Activated T-cell treated with anti-CD3 and anti-CD28 coated beads, Interleukin-2, amount 50 U/mL, for 4 hours (primary cell): ENCODE data around the gene MAN1A1. TPM values are rescaled to one million over a fixed set of nuclear protein-coding genes. Genes with fewer than 3 reads are reported as not detected.

Experiments
- ATAC-seq, 2 donors: fragments of 200-7000 bp; cut with Tn5 transposase; one replicate each; pipeline ENCODE4 v1.10.0; 2021
- DNase-seq: peaks from one replicate; pipeline ENCODE4 v3.0.0-alpha.2; 2020
- H3K27me3 Mint-ChIP-seq: one replicate; pipeline ENCODE4 v1.8.0; 2021; ENCODE audit warnings: low read depth, mixed read lengths
- H3K36me3 Mint-ChIP-seq: one replicate; pipeline ENCODE4 v1.8.0; 2022; ENCODE audit warnings: mixed read lengths; ENCODE audit not compliant: insufficient read depth
- H3K4me1 Mint-ChIP-seq: one replicate; pipeline ENCODE4 v1.8.0; 2021; ENCODE audit warnings: low read depth, mixed read lengths
- H3K4me3 Mint-ChIP-seq: one replicate; pipeline ENCODE4 v1.8.0; 2021; ENCODE audit warnings: mild to moderate bottlenecking, moderate library complexity, mixed read lengths
- H3K9me3 Mint-ChIP-seq: one replicate; pipeline ENCODE4 v1.8.0; 2021; ENCODE audit warnings: mixed read lengths
- total RNA-seq, 3 donors: library from RNA; stranded (reverse); gene quantifications; one replicate each; pipeline ENCODE4 v1.2.1, GENCODE V29; 2021

The MAN1A1 gene
- total RNA-seq, 3 donors from 2014 or later: 28.5 to 33.6 (median 31.2) TPM

GRCh38 chr6:119325559-119326265 lies 23.8 kb downstream of the MAN1A1 start:
- Mint-ChIP-seq H3K9me3 (no peaks in the 10 kb centered on the region), H3K36me3 (peaks cover 11% of the 10 kb centered on the region), H3K4me3 (no peak overlapping the region), H3K4me1 (peaks cover 27% of the 10 kb centered on the region), H3K27me3 (no peaks in the 10 kb centered on the region)
- no peak for ATAC-seq
- DNase-seq: no peak

GRCh38 chr6:119324718-119325117 lies 24.8 kb downstream of the MAN1A1 start:
- no peak overlapping the region for H3K4me3 Mint-ChIP-seq
- DNase-seq: no peak
- no peak for ATAC-seq
- peaks cover 9% of the 10 kb centered on the region for H3K36me3 Mint-ChIP-seq
- H3K4me1 Mint-ChIP-seq: peaks cover 23% of the 10 kb centered on the region
- H3K9me3 Mint-ChIP-seq: no peaks in the 10 kb centered on the region
- H3K27me3 Mint-ChIP-seq: no peaks in the 10 kb centered on the region

- Mint-ChIP-seq H3K4me3 (no peak overlapping the region), H3K27me3 (no peaks in the 10 kb centered on the region), H3K4me1 (peaks cover 21% of the 10 kb centered on the region), H3K9me3 (no peaks in the 10 kb centered on the region), H3K36me3 (peaks cover 8% of the 10 kb centered on the region)
- ATAC-seq (no peak), DNase-seq (no peak)
These were observed 25.6 kb downstream of the MAN1A1 start for GRCh38 chr6:119323931-119324330.

- DNase-seq (no peak), ATAC-seq (no peak)
- H3K4me1 Mint-ChIP-seq: peaks cover 21% of the 10 kb centered on the region
These were observed 26.1 kb downstream of the MAN1A1 start for GRCh38 chr6:119323478-119323877.

GRCh38 chr6:119322715-119323350 lies 26.7 kb downstream of the MAN1A1 start:
- DNase-seq (no peak), ATAC-seq (peak; percentile 57 to 76)
- peaks cover 8% of the 10 kb centered on the region for H3K36me3 Mint-ChIP-seq
- no peaks in the 10 kb centered on the region for H3K27me3 Mint-ChIP-seq
- H3K4me3 Mint-ChIP-seq: peak overlapping the region; percentile 14
- H3K4me1 Mint-ChIP-seq: peaks cover 17% of the 10 kb centered on the region
- H3K9me3 Mint-ChIP-seq: no peaks in the 10 kb centered on the region

More at GRCh38 chr6:119323478-119323877, 26.1 kb downstream of the MAN1A1 start:
- Mint-ChIP-seq H3K4me3 (no peak overlapping the region), H3K9me3 (no peaks in the 10 kb centered on the region), H3K36me3 (peaks cover 8% of the 10 kb centered on the region), H3K27me3 (no peaks in the 10 kb centered on the region)

- H3K27me3 Mint-ChIP-seq: no peaks in the 10 kb centered on the region
- no peak for ATAC-seq
- DNase-seq: no peak
- peaks cover 17% of the 10 kb centered on the region for H3K4me1 Mint-ChIP-seq
- no peaks in the 10 kb centered on the region for H3K9me3 Mint-ChIP-seq
- peaks cover 6% of the 10 kb centered on the region for H3K36me3 Mint-ChIP-seq
- no peak overlapping the region for H3K4me3 Mint-ChIP-seq
These were observed 27.5 kb downstream of the MAN1A1 start for GRCh38 chr6:119322034-119322433.

GRCh38 chr6:119319694-119320093 lies 29.9 kb downstream of the MAN1A1 start:
- Mint-ChIP-seq H3K4me3 (no peak overlapping the region), H3K9me3 (no peaks in the 10 kb centered on the region), H3K36me3 (no peaks in the 10 kb centered on the region), H3K4me1 (peaks cover 30% of the 10 kb centered on the region), H3K27me3 (no peaks in the 10 kb centered on the region)
- DNase-seq (no peak), ATAC-seq (no peak)

- DNase-seq: no peak
- ATAC-seq: no peak
- Mint-ChIP-seq H3K4me3 (no peak overlapping the region), H3K36me3 (no peaks in the 10 kb centered on the region), H3K4me1 (peaks cover 40% of the 10 kb centered on the region), H3K9me3 (no peaks in the 10 kb centered on the region), H3K27me3 (no peaks in the 10 kb centered on the region)
These were observed 30.8 kb downstream of the MAN1A1 start for GRCh38 chr6:119318730-119319129.

GRCh38 chr6:119318176-119318575 lies 31.4 kb downstream of the MAN1A1 start:
- ATAC-seq (no peak), DNase-seq (no peak)
- H3K36me3 Mint-ChIP-seq: no peaks in the 10 kb centered on the region
- H3K4me1 Mint-ChIP-seq: peaks cover 40% of the 10 kb centered on the region
- no peaks in the 10 kb centered on the region for H3K27me3 Mint-ChIP-seq
- no peaks in the 10 kb centered on the region for H3K9me3 Mint-ChIP-seq
- no peak overlapping the region for H3K4me3 Mint-ChIP-seq

GRCh38 chr6:119317007-119317406 lies 32.6 kb downstream of the MAN1A1 start:
- no peak overlapping the region for H3K4me3 Mint-ChIP-seq
- H3K4me1 Mint-ChIP-seq: peaks cover 41% of the 10 kb centered on the region
- H3K36me3 Mint-ChIP-seq: no peaks in the 10 kb centered on the region
- ATAC-seq (no peak), DNase-seq (no peak)
- no peaks in the 10 kb centered on the region for H3K9me3 Mint-ChIP-seq
- no peaks in the 10 kb centered on the region for H3K27me3 Mint-ChIP-seq

- peaks cover 49% of the 10 kb centered on the region for H3K4me1 Mint-ChIP-seq
- H3K27me3 Mint-ChIP-seq: no peaks in the 10 kb centered on the region
- no peak for DNase-seq
- H3K4me3 Mint-ChIP-seq: peak overlapping the region; percentile 50
- ATAC-seq: peak; percentile 7 to 24
- no peaks in the 10 kb centered on the region for H3K9me3 Mint-ChIP-seq
- no peaks in the 10 kb centered on the region for H3K36me3 Mint-ChIP-seq
These were observed 34.7 kb downstream of the MAN1A1 start for GRCh38 chr6:119314885-119315272.

GRCh38 chr6:119313937-119314884 lies 35.4 kb downstream of the MAN1A1 start:
- ATAC-seq (peak; percentile 71 to 77), DNase-seq (no peak)
- Mint-ChIP-seq H3K36me3 (no peaks in the 10 kb centered on the region), H3K4me1 (peaks cover 55% of the 10 kb centered on the region), H3K9me3 (no peaks in the 10 kb centered on the region), H3K27me3 (no peaks in the 10 kb centered on the region), H3K4me3 (peak overlapping the region; percentile 50)

- Mint-ChIP-seq H3K4me3 (peak overlapping the region; percentile 38), H3K4me1 (peaks cover 61% of the 10 kb centered on the region), H3K36me3 (no peaks in the 10 kb centered on the region), H3K27me3 (no peaks in the 10 kb centered on the region), H3K9me3 (no peaks in the 10 kb centered on the region)
- ATAC-seq: peak; percentile 36 to 44
- DNase-seq: no peak
These were observed 36.7 kb downstream of the MAN1A1 start for GRCh38 chr6:119312875-119313338.

- Mint-ChIP-seq H3K4me3 (no peak overlapping the region), H3K9me3 (no peaks in the 10 kb centered on the region), H3K4me1 (peaks cover 62% of the 10 kb centered on the region), H3K27me3 (no peaks in the 10 kb centered on the region), H3K36me3 (no peaks in the 10 kb centered on the region)
- ATAC-seq (peak in 1 of 2 donors; percentile 6), DNase-seq (no peak)
These were observed 37.1 kb downstream of the MAN1A1 start for GRCh38 chr6:119312441-119312840.
